ENCODE results near the gene CNTD1. TPM values are rescaled to one million over a fixed set of nuclear protein-coding genes. Genes with fewer than 3 reads are reported as not detected.
A peak's percentile ranks its signal among the peaks of the same experiment; 100 is the strongest.

The CNTD1 gene, protein sequence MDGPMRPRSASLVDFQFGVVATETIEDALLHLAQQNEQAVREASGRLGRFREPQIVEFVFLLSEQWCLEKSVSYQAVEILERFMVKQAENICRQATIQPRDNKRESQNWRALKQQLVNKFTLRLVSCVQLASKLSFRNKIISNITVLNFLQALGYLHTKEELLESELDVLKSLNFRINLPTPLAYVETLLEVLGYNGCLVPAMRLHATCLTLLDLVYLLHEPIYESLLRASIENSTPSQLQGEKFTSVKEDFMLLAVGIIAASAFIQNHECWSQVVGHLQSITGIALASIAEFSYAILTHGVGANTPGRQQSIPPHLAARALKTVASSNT
- total RNA-seq: not detected

DNA sequence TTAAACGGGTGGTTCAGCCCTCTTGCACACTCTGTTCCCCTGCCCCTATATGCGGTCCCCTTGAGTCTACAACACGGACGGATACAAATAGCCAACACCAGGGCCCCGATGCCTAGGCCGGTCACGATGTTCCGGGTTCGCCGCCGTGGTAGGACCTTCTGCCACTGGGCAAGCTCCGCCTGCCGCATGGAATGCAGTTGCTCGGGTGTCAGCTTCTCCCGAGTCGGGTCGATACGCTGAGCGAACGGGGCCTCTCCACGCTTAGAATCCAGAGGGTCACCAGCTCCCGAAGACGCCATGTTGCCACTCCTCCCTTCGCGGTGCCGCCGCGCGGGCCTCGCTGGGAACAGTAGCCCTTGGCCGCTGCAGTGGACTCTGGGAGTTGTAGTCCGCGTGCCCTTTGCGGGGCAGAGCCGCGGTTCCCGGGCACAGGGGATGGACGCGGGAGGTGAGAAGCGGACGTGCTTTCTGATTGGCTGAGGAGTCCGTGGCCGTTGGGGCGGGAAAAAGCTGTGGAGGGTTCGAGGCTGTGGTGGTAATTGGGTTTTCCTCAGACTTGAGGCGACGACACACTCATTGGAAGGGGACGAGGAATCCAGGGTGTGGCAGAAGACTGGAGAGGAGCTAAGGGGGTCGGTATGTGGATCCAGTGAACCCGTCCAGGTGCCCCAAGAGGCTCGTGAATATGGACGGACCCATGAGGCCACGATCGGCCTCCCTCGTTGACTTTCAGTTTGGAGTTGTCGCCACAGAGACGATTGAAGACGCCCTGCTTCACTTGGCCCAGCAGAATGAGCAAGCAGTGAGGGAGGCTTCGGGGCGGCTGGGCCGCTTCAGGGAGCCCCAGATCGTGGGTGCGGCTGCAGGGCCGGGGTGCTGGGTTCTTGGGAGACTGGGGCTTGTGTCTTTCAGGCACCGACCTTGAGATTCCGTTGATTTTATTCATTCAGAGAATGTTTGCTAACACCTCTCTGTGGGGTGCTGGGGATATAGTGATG is at the start of gene CNTD1, which contains the start of gene COA3:
Gene CNTD1 (plus strand): TSS at position 479 of the 998 bp plus-strand sequence. CDS start 207 bp downstream, at position 686.
Gene COA3 (minus strand): TSS at position 322 of the 998 bp plus-strand sequence. CDS start 23 bp downstream, at position 299.
- Mint-ChIP-seq H3K36me3 (peaks cover 4% of the 10 kb centered on the region), H3K4me1 (ENCODE audit: low read depth) (peaks cover 18% of the 10 kb centered on the region), H3K27me3 (no peaks in the 10 kb centered on the region), H3K27ac (peak within 1 kb of the TSS; percentile 50), H3K9me3 (no peaks in the 10 kb centered on the region), H3K4me3 (peak within 1 kb of the TSS; percentile 90)
- intact Hi-C loops (cut with micrococcal nuclease): no loop called here
- ChIA-PET CTCF (interaction anchor here (0.6 to 1.4 kb wide), 6 partner anchors 19 to 780 kb away, joined by 3 to 5 read pairs (median 4); partner anchors contain the start of genes BECN1 and VPS25), POLR2A (interaction anchor here (1.0 to 1.8 kb wide), 4 partner anchors 25 to 518 kb away, joined by 3 to 7 read pairs (median 4); partner anchors contain the start of genes PSME3 and VPS25)
- peak; percentile 90 for DNase-seq

DNA sequence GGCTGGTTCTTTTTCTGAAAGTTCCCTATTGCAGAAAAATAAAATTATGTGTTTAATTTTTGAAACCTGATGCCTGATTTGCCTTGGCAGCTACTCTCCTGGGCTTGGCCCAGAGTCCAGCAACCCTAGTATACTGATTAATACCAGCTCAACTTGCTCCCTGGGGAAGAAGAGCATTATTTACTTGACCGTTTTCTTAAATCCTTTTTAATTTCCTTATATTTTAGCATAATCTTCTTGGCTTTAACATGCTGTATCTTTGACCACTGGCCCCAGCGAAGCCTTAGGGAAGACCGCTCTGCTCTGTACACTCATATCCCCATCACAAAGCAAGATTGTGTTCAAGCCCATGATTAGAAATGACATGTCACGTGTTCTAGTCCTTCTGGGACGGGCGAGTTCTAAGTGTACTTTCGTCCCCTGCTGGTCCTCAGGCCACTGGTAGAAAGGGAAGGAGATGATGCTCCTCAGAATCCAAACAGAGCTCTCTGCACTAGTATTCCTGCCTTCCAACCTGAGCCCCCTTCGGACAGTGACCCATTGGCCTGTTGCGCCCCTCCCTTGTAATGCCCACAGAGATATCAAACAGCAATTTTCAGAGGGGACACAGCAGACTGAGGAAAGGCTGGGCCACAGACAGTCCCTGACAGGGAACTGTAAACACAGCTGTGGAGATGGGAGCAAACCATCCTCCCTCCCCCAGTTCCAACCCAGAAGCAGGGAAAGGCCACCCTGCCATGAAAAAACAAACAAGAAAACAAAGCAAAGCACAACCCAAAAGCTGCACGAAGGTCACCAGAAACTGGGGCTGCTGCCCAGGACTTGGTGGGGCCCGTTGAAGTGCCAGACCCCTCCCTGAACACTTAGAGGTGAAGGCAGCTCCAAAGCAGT is 49.5 kb upstream of the CNTD1 start:
- H3K4me1 Mint-ChIP-seq (ENCODE audit: low read depth): peaks cover 7% of the 10 kb centered on the region
- POLR2A ChIA-PET: no interaction called here
- H3K27me3 Mint-ChIP-seq: peaks cover 11% of the 10 kb centered on the region
- H3K9me3 Mint-ChIP-seq: no peaks in the 10 kb centered on the region
- CTCF ChIA-PET: interaction anchor here (1.6 to 7.6 kb wide), 2 partner anchors 13 to 171 kb away, joined by 4 to 41 read pairs; partner anchors contain the start of genes PSMC3IP and RAMP2
- intact Hi-C loops (cut with micrococcal nuclease): no loop called here
- no peak overlapping the region for H3K4me3 Mint-ChIP-seq
- peaks cover 2% of the 10 kb centered on the region for H3K36me3 Mint-ChIP-seq
- no peak overlapping the region for H3K27ac Mint-ChIP-seq
- DNase-seq: no peak

DNA sequence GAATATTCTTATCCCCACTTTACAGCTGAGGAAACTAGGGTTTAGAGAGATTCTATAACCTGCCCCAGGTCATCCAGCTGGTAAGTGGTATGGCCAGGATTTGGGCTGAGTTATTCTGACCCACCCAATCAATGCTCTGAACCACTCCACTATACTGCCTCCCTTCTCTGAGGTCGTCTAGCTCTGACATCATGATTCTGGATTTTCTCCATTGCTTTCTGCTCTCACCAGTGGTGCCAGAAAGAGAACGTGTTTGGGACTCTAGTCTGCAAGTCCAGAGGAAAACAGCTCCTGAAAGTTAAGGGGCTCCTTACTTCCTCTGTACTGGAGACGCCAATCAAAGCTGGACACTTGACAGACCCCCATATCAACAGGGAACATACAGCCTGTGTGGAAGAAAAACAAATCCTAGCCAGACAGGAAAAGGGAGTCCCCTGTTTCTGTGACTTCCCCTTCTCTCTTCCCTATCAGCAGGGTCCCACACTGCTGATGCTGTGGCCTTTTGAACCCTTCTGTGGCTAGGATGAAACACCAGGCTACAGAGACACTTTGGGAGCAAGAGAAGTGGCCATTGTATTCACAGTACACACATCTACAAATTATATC is 47.8 kb upstream of the CNTD1 start:
- Mint-ChIP-seq H3K4me1 (ENCODE audit: low read depth) (no peaks in the 10 kb centered on the region), H3K36me3 (no peaks in the 10 kb centered on the region), H3K4me3 (no peak overlapping the region), H3K27me3 (peaks cover 14% of the 10 kb centered on the region), H3K9me3 (no peaks in the 10 kb centered on the region), H3K27ac (no peak overlapping the region)
- POLR2A ChIA-PET: no interaction called here
- DNase-seq: no peak
- CTCF ChIA-PET: interaction anchor here (1.7 to 7.6 kb wide), 2 partner anchors 11 to 31 kb away, joined by 5 to 41 read pairs; partner anchors contain the start of gene RAMP2
- intact Hi-C loops (cut with micrococcal nuclease): no loop called here

DNA sequence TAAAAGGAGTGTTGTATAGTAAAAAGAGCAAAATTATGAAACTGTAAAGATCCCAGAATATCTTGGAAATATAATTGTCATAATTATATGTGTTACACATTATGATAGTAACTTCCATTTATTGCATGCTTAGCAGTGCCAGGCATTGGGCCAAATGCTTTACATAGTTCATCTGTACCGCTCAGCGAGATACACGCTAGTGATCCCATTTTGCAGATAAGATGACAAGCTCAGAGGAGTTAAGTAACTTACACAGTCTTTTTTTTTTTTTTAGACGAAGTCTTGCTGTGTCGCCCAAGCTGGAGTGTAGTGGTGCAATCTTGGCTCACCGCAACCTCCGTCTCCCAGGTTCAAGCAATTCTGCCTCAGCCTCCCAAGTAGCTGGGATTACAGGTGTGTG is 47.0 kb upstream of the CNTD1 start:
- H3K4me3 Mint-ChIP-seq: no peak overlapping the region
- no peaks in the 10 kb centered on the region for H3K9me3 Mint-ChIP-seq
- ChIA-PET POLR2A (no interaction called here), CTCF (interaction anchor here (7.6 kb wide), 1 partner anchor 11 kb away, joined by 41 read pairs; the partner anchor contains the start of gene RAMP2)
- no peak for DNase-seq
- H3K36me3 Mint-ChIP-seq: no peaks in the 10 kb centered on the region
- peaks cover 16% of the 10 kb centered on the region for H3K27me3 Mint-ChIP-seq
- intact Hi-C loops (cut with micrococcal nuclease): no loop called here
- H3K27ac Mint-ChIP-seq: no peak overlapping the region
- H3K4me1 Mint-ChIP-seq (ENCODE audit: low read depth): no peaks in the 10 kb centered on the region

DNA sequence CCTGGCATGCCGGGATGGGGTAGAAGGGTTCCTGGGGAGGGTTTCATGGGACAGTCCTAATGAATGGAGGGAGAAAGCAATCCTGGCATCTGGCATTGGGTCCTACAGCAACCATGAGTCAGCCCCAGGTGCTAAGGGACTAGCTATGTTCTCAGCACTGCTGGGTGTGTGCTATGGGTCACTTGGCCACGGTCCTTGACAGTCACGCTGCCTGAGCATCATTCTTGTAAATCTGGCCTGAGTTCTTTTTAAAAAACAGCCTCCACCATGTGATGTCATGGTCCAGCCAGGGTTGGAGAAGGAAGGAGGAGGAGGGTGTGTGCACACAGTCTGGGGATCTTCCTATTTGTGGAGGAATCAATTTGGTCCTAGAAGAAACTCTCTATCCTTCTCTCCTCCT is 43.9 kb upstream of the CNTD1 start:
- Mint-ChIP-seq H3K27me3 (peaks cover 18% of the 10 kb centered on the region), H3K9me3 (no peaks in the 10 kb centered on the region), H3K27ac (no peak overlapping the region), H3K4me3 (no peak overlapping the region), H3K36me3 (no peaks in the 10 kb centered on the region), H3K4me1 (ENCODE audit: low read depth) (no peaks in the 10 kb centered on the region)
- POLR2A ChIA-PET: no interaction called here
- intact Hi-C loops (cut with micrococcal nuclease): no loop called here
- CTCF ChIA-PET: interaction anchor here (1.0 to 1.9 kb wide), 2 partner anchors 9 to 70 kb away, joined by 3 to 6 read pairs; no protein-coding TSS in a partner anchor
- DNase-seq: no peak

DNA sequence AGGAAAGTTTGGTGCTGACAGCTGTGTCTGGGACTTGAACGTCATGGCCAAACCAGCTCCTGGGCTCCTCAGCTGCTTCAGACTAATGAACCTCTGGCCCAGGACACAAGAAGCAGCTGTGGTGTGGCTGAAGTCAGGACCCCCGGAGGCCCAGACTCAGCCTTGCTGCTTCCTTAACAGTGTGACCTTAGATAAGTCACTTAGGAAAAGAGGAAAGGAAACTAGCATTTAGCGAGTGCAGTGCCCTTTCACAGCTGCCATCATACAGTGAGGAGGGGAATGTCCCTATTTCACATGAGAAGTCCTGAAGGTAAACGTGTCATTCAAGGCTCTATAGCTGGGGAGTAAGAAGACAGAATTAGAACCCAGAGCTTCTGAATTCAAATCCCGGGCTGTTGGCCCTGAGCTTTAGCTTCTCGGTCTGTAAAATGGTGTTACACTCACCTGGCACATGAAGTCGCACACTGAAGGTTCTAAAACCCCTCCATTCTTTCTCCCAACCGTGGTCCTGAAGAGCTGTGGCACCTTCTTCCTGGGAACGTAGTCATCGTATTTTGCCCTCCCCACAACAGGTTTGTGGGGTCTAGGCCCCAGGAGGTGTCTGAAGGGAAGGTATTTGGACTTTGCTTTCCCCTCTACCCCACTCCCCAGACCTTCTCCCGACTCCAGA is 38.5 kb upstream of the CNTD1 start:
- ChIA-PET CTCF (interaction anchor here (1.1 to 5.6 kb wide), 9 partner anchors 11 to 182 kb away, joined by 3 to 90 read pairs (median 5); partner anchors contain the start of genes BECN1, PSMC3IP, RETREG3 and TUBG1), POLR2A (interaction anchor here (2.1 kb wide), 1 partner anchor 13 kb away, joined by 6 read pairs; the partner anchor contains the start of gene VPS25)
- Mint-ChIP-seq H3K27ac (no peak overlapping the region), H3K27me3 (peaks cover 45% of the 10 kb centered on the region), H3K4me3 (no peak overlapping the region), H3K9me3 (no peaks in the 10 kb centered on the region), H3K4me1 (ENCODE audit: low read depth) (peaks cover 5% of the 10 kb centered on the region), H3K36me3 (no peaks in the 10 kb centered on the region)
- no peak for DNase-seq
- intact Hi-C loops (cut with micrococcal nuclease): loop anchor here (5.0 kb wide), 1 partner anchor 53 kb away; no protein-coding TSS in a partner anchor

DNA sequence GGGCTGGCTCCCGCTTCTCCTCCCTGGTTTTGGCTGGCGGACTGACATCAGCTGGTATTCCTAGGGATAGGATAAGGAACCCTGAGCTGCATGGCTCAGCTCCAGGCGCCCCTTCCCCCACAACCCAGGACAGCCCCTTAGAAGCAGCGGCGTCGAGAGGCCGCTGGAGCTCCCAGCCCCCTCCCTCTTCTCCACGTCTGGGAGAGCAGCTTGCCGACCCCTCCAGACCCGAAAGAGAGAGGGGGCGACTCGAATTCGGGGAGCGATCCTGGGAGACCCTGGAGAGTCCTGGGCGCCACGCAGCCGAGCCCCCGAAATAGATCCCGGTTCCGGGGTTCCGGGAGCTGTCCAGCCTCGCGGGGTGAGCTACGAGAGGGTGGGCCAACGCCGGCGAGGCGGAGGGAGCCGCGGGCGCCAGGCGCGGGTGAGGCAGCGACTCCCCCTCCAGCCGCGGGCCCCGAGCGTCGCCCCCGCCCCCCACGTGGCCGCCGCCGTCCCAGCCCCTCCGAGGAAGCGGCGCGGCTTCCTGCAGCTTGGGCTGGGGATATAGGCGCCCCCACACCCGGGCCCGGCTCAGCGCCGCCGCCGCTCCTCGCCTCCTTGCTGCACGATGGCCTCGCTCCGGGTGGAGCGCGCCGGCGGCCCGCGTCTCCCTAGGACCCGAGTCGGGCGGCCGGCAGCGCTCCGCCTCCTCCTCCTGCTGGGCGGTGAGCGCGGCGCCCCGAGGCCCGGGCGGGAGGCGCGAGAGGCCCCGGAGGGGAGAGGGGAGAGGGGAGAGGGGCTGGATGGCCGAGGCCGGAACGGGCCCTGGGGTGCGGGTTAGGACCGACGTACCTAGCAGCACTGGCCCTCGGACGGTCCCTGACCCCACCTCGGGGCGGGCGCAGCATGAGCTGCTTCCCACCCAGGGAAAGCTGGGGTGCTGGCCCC is 37.7 kb upstream of the CNTD1 start, which contains the start of gene RAMP2:
Gene RAMP2 (plus strand): TSS at position 576 of the 930 bp plus-strand sequence. CDS start 35 bp downstream, at position 611.
- ChIA-PET POLR2A (interaction anchor here (2.1 kb wide), 1 partner anchor 12 kb away, joined by 6 read pairs; the partner anchor contains the start of gene VPS25), CTCF (interaction anchor here (1.1 to 5.6 kb wide), 10 partner anchors 12 to 213 kb away, joined by 3 to 90 read pairs (median 5); partner anchors contain the start of genes BECN1, PSMC3IP, RETREG3 and TUBG1)
- no peaks in the 10 kb centered on the region for H3K9me3 Mint-ChIP-seq
- DNase-seq: no peak
- peaks cover 49% of the 10 kb centered on the region for H3K27me3 Mint-ChIP-seq
- peaks cover 5% of the 10 kb centered on the region for H3K4me1 Mint-ChIP-seq (ENCODE audit: low read depth)
- no peak within 1 kb of the TSS for H3K27ac Mint-ChIP-seq
- no peak within 1 kb of the TSS for H3K4me3 Mint-ChIP-seq
- H3K36me3 Mint-ChIP-seq: no peaks in the 10 kb centered on the region
- intact Hi-C loops (cut with micrococcal nuclease): loop anchor here (5.0 kb wide), 1 partner anchor 54 kb away; no protein-coding TSS in a partner anchor

DNA sequence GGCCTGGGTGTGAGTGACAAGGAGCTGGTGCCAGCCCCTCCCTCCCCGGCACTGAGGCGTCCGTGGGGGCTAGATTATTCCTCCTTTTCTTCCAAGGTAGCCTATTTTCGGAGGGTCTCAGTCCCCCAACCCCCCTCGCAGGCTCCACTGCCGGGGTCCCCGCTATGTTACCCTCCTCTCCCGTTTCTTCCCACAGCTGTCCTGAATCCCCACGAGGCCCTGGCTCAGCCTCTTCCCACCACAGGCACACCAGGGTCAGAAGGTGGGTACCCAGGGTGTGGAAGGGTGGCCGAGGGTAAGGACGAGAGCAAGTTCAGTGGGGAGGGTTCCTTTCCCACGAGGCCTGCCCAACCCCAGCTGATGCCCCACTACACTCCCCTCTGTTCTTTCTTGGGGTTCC is 37.0 kb upstream of the CNTD1 start:
- H3K4me1 Mint-ChIP-seq (ENCODE audit: low read depth): peaks cover 5% of the 10 kb centered on the region
- DNase-seq: no peak
- no peaks in the 10 kb centered on the region for H3K9me3 Mint-ChIP-seq
- peaks cover 45% of the 10 kb centered on the region for H3K27me3 Mint-ChIP-seq
- H3K4me3 Mint-ChIP-seq: no peak overlapping the region
- POLR2A ChIA-PET: no interaction called here
- H3K36me3 Mint-ChIP-seq: no peaks in the 10 kb centered on the region
- no peak overlapping the region for H3K27ac Mint-ChIP-seq
- CTCF ChIA-PET: interaction anchor here (1.5 to 5.6 kb wide), 4 partner anchors 12 to 213 kb away, joined by 3 to 90 read pairs (median 42); partner anchors contain the start of genes PSMC3IP and VPS25
- intact Hi-C loops (cut with micrococcal nuclease): loop anchor here (5.0 kb wide), 1 partner anchor 54 kb away; no protein-coding TSS in a partner anchor

DNA sequence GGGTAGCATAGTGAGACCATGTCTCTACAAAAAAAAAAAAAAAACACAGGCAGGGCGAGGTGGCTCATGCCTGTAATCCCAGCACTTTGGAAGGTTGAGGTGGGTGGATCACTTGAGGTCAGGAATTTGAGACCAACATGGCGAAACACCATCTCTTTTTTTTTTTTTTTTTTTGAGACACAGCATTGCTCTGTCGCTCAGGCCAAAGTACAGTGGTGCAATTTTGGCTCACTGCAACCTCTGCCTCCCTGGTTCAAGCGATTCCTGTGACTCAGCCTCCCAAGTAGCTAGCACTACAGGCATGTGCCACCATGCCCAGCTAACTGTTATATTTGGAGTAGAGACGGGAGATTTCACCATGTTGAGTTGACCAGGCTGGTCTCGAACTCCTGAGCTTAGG is 32.5 kb upstream of the CNTD1 start:
- intact Hi-C loops (cut with micrococcal nuclease): no loop called here
- ChIA-PET CTCF (interaction anchor here (1.4 kb wide), 1 partner anchor 188 kb away, joined by 5 read pairs; no protein-coding TSS in a partner anchor), POLR2A (no interaction called here)
- no peaks in the 10 kb centered on the region for H3K9me3 Mint-ChIP-seq
- peaks cover 2% of the 10 kb centered on the region for H3K4me1 Mint-ChIP-seq (ENCODE audit: low read depth)
- no peaks in the 10 kb centered on the region for H3K36me3 Mint-ChIP-seq
- no peak overlapping the region for H3K4me3 Mint-ChIP-seq
- H3K27me3 Mint-ChIP-seq: peaks cover 31% of the 10 kb centered on the region
- no peak for DNase-seq
- H3K27ac Mint-ChIP-seq: no peak overlapping the region
